ENCODE measurements around the gene ZMYND8. TPM values are rescaled to one million over a fixed set of nuclear protein-coding genes. Genes with fewer than 3 reads are reported as not detected.

The ZMYND8 gene
- total RNA-seq, 1 donor from 2014 or later, result 31.9 TPM

GRCh38 chr20:47215653-47216397 lies 140.7 kb downstream of the ZMYND8 start:
- no peak for DNase-seq (ENCODE audit: low spot score)
- Mint-ChIP-seq H3K27ac (ENCODE audit: unreplicated experiment) (no peak overlapping the region), H3K4me3 (ENCODE audit: unreplicated experiment) (no peak overlapping the region), H3K9me3 (ENCODE audit: low read depth) (no peaks in the 10 kb centered on the region), H3K27me3 (ENCODE audit: low read depth) (no peaks in the 10 kb centered on the region), H3K36me3 (ENCODE audit: low read depth) (peaks cover 16% of the 10 kb centered on the region), H3K4me1 (ENCODE audit: low read depth) (peaks cover 6% of the 10 kb centered on the region)
- TF ChIP-seq CTCF (IDR thresholded peaks at IDR 0.05), result no peak

- no peak overlapping the region for H3K27ac Mint-ChIP-seq (ENCODE audit: unreplicated experiment)
- H3K9me3 Mint-ChIP-seq (ENCODE audit: low read depth), result no peaks in the 10 kb centered on the region
- peaks cover 24% of the 10 kb centered on the region for H3K36me3 Mint-ChIP-seq (ENCODE audit: low read depth)
- H3K4me1 Mint-ChIP-seq (ENCODE audit: low read depth), result peaks cover 6% of the 10 kb centered on the region
- no peak for DNase-seq (ENCODE audit: low spot score)
- H3K4me3 Mint-ChIP-seq (ENCODE audit: unreplicated experiment), result no peak overlapping the region
- no peak for TF ChIP-seq CTCF (IDR thresholded peaks at IDR 0.05)
- H3K27me3 Mint-ChIP-seq (ENCODE audit: low read depth), result no peaks in the 10 kb centered on the region
Measured at GRCh38 chr20:47213966-47214365, 142.5 kb downstream of the ZMYND8 start.

GRCh38 chr20:47212606-47213207 lies 143.8 kb downstream of the ZMYND8 start:
- Mint-ChIP-seq H3K4me3 (ENCODE audit: unreplicated experiment) (no peak overlapping the region), H3K4me1 (ENCODE audit: low read depth) (peaks cover 6% of the 10 kb centered on the region), H3K27me3 (ENCODE audit: low read depth) (no peaks in the 10 kb centered on the region), H3K27ac (ENCODE audit: unreplicated experiment) (no peak overlapping the region), H3K36me3 (ENCODE audit: low read depth) (peaks cover 20% of the 10 kb centered on the region), H3K9me3 (ENCODE audit: low read depth) (no peaks in the 10 kb centered on the region)
- no peak for TF ChIP-seq CTCF (IDR thresholded peaks at IDR 0.05)
- DNase-seq (ENCODE audit: low spot score), result no peak

GRCh38 chr20:47211036-47211435 lies 145.5 kb downstream of the ZMYND8 start:
- H3K4me3 Mint-ChIP-seq (ENCODE audit: unreplicated experiment), result no peak overlapping the region
- no peak overlapping the region for H3K27ac Mint-ChIP-seq (ENCODE audit: unreplicated experiment)
- H3K36me3 Mint-ChIP-seq (ENCODE audit: low read depth), result peaks cover 15% of the 10 kb centered on the region
- no peaks in the 10 kb centered on the region for H3K27me3 Mint-ChIP-seq (ENCODE audit: low read depth)
- no peaks in the 10 kb centered on the region for H3K9me3 Mint-ChIP-seq (ENCODE audit: low read depth)
- H3K4me1 Mint-ChIP-seq (ENCODE audit: low read depth), result peaks cover 3% of the 10 kb centered on the region
- TF ChIP-seq CTCF (IDR thresholded peaks at IDR 0.05), result no peak
- no peak for DNase-seq (ENCODE audit: low spot score)

- Mint-ChIP-seq H3K27me3 (ENCODE audit: low read depth) (no peaks in the 10 kb centered on the region), H3K4me1 (ENCODE audit: low read depth) (peaks cover 5% of the 10 kb centered on the region), H3K4me3 (ENCODE audit: unreplicated experiment) (no peak overlapping the region), H3K27ac (ENCODE audit: unreplicated experiment) (no peak overlapping the region), H3K9me3 (ENCODE audit: low read depth) (no peaks in the 10 kb centered on the region), H3K36me3 (ENCODE audit: low read depth) (peaks cover 11% of the 10 kb centered on the region)
- no peak for DNase-seq (ENCODE audit: low spot score)
- TF ChIP-seq CTCF (IDR thresholded peaks at IDR 0.05), result no peak
Measured at GRCh38 chr20:47210470-47210869, 146.0 kb downstream of the ZMYND8 start.
